GM23248 (cell line): ENCODE data around the gene NOL3. TPM values are rescaled to one million over a fixed set of nuclear protein-coding genes. Genes with fewer than 3 reads are reported as not detected.
A peak's percentile ranks its signal among the peaks of the same experiment; 100 is the strongest.

ENCODE experiments used
- DNase-seq: peaks from one replicate; pipeline ENCODE4 v3.0.0-alpha.2; 2015
- H2AFZ ChIP-seq: fragments of 200-600 bp; sonication (generic); 2 replicates; pipeline ENCODE4 v1.6.1; 2016; ENCODE audit warnings: antibody characterized with exemption
- H3F3A ChIP-seq: fragments of 200-600 bp; sonication (generic); 2 replicates; pipeline ENCODE4 v1.6.1; 2016; ENCODE audit warnings: mild to moderate bottlenecking, antibody characterized with exemption, mixed run types; ENCODE audit not compliant: insufficient read depth
- H3K27ac ChIP-seq: fragments of 200-600 bp; sonication (generic); 2 replicates; pipeline ENCODE4 v1.5.1; 2016; ENCODE audit warnings: mild to moderate bottlenecking
- H3K27me3 ChIP-seq: fragments of 200-600 bp; sonication (generic); replicated peaks from 2 replicates; pipeline ENCODE4 v1.6.1; 2016; ENCODE audit warnings: mild to moderate bottlenecking; ENCODE audit not compliant: insufficient read depth
- H3K36me3 ChIP-seq: fragments of 200-600 bp; sonication (generic); 2 replicates; pipeline ENCODE4 v1.6.1; 2016; ENCODE audit warnings: low read depth, mild to moderate bottlenecking
- H3K4me1 ChIP-seq: fragments of 200-600 bp; sonication (generic); 2 replicates; pipeline ENCODE4 v1.6.1; 2016; ENCODE audit warnings: mild to moderate bottlenecking; ENCODE audit not compliant: insufficient read depth
- H3K4me2 ChIP-seq: fragments of 200-600 bp; sonication (generic); one replicate; pipeline ENCODE4 v1.6.1; 2016; ENCODE audit warnings: mild to moderate bottlenecking; ENCODE audit not compliant: unreplicated experiment
- H3K4me3 ChIP-seq: fragments of 200-600 bp; sonication (generic); 2 replicates; pipeline ENCODE4 v1.5.1; 2016; ENCODE audit warnings: mild to moderate bottlenecking
- H3K79me2 ChIP-seq: fragments of 200-600 bp; sonication (generic); 2 replicates; pipeline ENCODE4 v1.6.1; 2016; ENCODE audit warnings: mild to moderate bottlenecking; ENCODE audit not compliant: insufficient read depth
- H3K9ac ChIP-seq: fragments of 200-600 bp; sonication (generic); 2 replicates; pipeline ENCODE4 v1.6.1; 2016; ENCODE audit warnings: mild to moderate bottlenecking
- H3K9me2 ChIP-seq: fragments of 200-600 bp; sonication (generic); 2 replicates; pipeline ENCODE4 v1.6.1; 2016; ENCODE audit warnings: mixed run types, mild to moderate bottlenecking, moderate library complexity; ENCODE audit not compliant: insufficient read depth
- H3K9me3 ChIP-seq: fragments of 200-600 bp; sonication (generic); one replicate; pipeline ENCODE4 v1.6.1; 2017; ENCODE audit warnings: low read depth
- H4K20me1 ChIP-seq: fragments of 200-600 bp; sonication (generic); 2 replicates; pipeline ENCODE4 v1.6.0; 2016; ENCODE audit not compliant: insufficient read depth
- EZH2 ChIP-seq: fragments of 200-600 bp; sonication (generic); IDR thresholded peaks from 2 replicates; pipeline ENCODE4 v1.6.1; 2018; ENCODE audit warnings: antibody characterized with exemption, mild to moderate bottlenecking; ENCODE audit not compliant: insufficient read depth, poor library complexity, severe bottlenecking
- EZH2phosphoT487 ChIP-seq: fragments of 200-600 bp; sonication (generic); IDR thresholded peaks from 2 replicates; pipeline ENCODE4 v1.6.1; 2018; ENCODE audit warnings: antibody characterized with exemption, moderate library complexity, mild to moderate bottlenecking, low read depth; ENCODE audit not compliant: insufficient read depth
- WGBS, 2 experiments: methylation state at CpG; one replicate each; pipeline ENCODE4 v1.1.6; 2015 to 2017; ENCODE audit warnings: low lambda C conversion rate in 2 of 2, low coverage in 1 of 2; ENCODE audit errors: missing lambda C conversion rate in 2 of 2; 5-methylcytosine and 5-hydroxymethylcytosine counted together
- in situ Hi-C: fragments of 300-500 bp; cut with MboI; formaldehyde crosslinking; loops from 2 replicates; pipeline ENCODE4 v1.15.0; 2020
- microRNA counts: library from miRNA; unstranded; fragments of <30 nt; microRNA quantifications from one replicate; lab custom pipeline; 2016
- microRNA-seq: library from miRNA; unstranded; fragments of <30 nt; microRNA quantifications from one replicate; pipeline ENCODE4, GENCODE V29; 2016; ENCODE audit warnings: borderline number of aligned reads
- polyA plus RNA-seq: library from polyadenylated mRNA; unstranded; fragments of >200 nt; fragmentation: Nextera tagmentation; extraction: Ambion mirVana; gene quantifications from 2 replicates; pipeline ENCODE4 v1.2.1, GENCODE V29; 2016
- small RNA-seq: library from RNA; depleted of rRNA; stranded (forward); fragments of <200 nt; gene quantifications from one replicate; pipeline ENCODE3, GENCODE V24; 2014; ENCODE audit warnings: low read depth, low replicate concordance
- total RNA-seq: library from RNA; depleted of rRNA; stranded (reverse); fragments of >200 nt; shearing (Covaris generic); gene quantifications from 2 replicates; pipeline ENCODE4 v1.2.3, GENCODE V29; 2014; rRNA removed

Gene NOL3
- total and polyA plus RNA-seq, 2 experiments from 2014 or later, result 20.3 to 31.0 TPM

DNA sequence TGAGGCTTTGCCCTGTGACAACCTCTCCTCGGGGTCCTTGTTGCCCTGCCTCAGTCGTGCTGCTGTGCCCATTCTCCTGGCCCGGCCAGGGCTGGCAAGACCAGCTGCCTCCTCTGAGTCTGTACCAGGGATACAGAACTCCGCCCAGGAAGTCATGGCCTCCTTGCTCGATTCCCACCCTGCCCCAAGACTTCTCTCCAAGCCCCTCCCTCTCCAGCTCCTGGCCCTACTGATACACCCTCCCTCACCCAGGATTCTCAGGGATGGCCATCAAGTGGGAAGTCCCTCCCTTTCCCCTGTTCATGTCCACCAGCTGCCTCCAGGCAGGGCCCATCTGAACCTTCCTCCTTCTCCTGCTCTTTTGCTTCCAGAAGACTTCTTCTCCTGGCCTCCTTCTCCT lies 45.4 kb downstream of the NOL3 start:
- in situ Hi-C loops, result no loop called here
- WGBS, 2 experiments, result 69 to 71% methylated on average over 4 to 5 of the region's 5 CpGs

DNA sequence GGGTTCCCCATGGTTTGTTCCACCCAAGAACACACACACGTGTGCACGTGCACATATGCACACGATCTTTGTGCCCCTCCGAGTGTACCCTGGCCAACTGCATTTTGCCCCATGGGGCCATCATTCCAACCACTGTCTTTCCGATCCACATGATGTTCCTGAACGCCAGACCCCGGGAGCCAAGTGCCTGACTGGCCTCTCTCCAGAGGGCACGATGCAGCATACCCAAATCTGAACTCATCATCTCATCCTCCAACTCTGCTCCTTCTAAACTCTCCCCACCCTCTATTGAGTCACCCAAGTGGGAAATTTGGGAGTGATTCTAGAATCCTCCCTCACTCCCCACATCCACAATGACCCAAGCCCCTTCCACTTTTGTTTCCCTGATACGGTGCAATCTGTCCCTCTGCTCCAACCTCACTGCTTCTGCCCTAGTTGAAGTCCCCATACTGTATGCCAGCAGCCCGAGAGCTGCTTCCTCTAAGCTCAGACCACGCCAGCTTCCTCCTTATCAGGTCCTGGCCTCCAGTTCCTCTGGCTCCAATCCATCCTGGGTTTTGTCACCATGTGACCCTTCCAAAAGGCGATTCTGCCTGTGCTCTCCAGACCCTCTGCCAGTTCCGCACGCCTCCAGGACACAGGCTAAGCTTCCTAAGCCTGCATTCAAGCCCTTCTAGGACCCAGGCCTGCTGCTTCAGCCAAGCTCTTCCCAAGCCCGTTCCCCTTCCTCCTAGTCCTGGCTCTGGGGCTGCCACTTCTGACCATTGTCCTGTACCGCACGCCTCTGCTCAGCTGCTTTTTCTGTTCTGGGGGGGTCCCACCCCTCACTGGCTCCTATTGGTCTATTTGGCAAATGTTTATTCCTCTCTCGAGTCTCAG lies 46.5 kb downstream of the NOL3 start:
- Histone ChIP-seq H3K4me1 (no peaks in the 10 kb centered on the region), H3K27ac (no peak overlapping the region), H3K36me3 (no peaks in the 10 kb centered on the region), H4K20me1 (no peaks in the 10 kb centered on the region), H3K9ac (no peak overlapping the region), H3K9me2 (no peaks in the 10 kb centered on the region), H3F3A (no peaks in the 10 kb centered on the region), H3K27me3 (no peaks in the 10 kb centered on the region), H3K4me2 (no peak overlapping the region), H3K79me2 (no peaks in the 10 kb centered on the region), H3K9me3 (no peaks in the 10 kb centered on the region), H3K4me3 (no peak overlapping the region), H2AFZ (no peak overlapping the region)
- TF ChIP-seq EZH2phosphoT487 (no peak), EZH2 (no peak)
- 86 to 89% methylated on average over 18 of the region's 18 CpGs for WGBS, 2 experiments
- peak; percentile 22 for DNase-seq
- in situ Hi-C loops, result no loop called here

More for the DNA sequence above, 45.4 kb downstream of the NOL3 start:
- H3K79me2 ChIP-seq, result no peaks in the 10 kb centered on the region
- TF ChIP-seq EZH2phosphoT487, result no peak
- no peak for TF ChIP-seq EZH2
- no peak overlapping the region for H2AFZ ChIP-seq
- H3K4me1 ChIP-seq, result no peaks in the 10 kb centered on the region
- H3K9me3 ChIP-seq, result no peaks in the 10 kb centered on the region
- H3K36me3 ChIP-seq, result no peaks in the 10 kb centered on the region
- no peak for DNase-seq
- no peak overlapping the region for H3K9ac ChIP-seq
- H3K9me2 ChIP-seq, result no peaks in the 10 kb centered on the region
- no peaks in the 10 kb centered on the region for H3F3A ChIP-seq
- H3K4me3 ChIP-seq, result no peak overlapping the region
- H3K27ac ChIP-seq, result no peak overlapping the region
- no peaks in the 10 kb centered on the region for H3K27me3 ChIP-seq
- H4K20me1 ChIP-seq, result no peaks in the 10 kb centered on the region
- H3K4me2 ChIP-seq, result no peak overlapping the region

DNA sequence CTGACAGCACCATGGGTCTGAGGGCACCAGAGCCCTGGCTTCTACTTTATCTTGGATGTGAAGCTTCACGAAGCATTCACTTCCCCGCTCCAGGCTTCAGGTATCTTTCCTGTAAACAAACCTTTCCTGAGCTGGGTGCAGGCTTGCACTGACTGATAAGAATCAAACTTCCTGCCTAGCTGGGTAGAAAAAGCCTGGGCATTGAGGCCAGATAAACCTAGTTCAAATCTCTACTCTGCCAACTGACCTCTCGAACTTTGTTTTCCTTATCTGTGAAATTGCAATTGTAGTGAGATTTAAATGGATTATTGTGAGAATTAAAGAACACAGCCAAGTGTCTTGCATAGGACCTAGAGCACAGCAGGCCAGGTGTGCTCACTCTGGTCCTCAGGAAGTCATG lies 53.7 kb downstream of the NOL3 start:
- H2AFZ ChIP-seq, result no peak overlapping the region
- H3K9me3 ChIP-seq, result no peaks in the 10 kb centered on the region
- DNase-seq, result no peak
- no peaks in the 10 kb centered on the region for H4K20me1 ChIP-seq
- WGBS, 2 experiments, result 30 to 41% methylated on average over 3 of the region's 3 CpGs
- no peak overlapping the region for H3K4me3 ChIP-seq
- H3K4me1 ChIP-seq, result peaks cover 14% of the 10 kb centered on the region
- H3K36me3 ChIP-seq, result peaks cover 5% of the 10 kb centered on the region; the same call in 1 of the 2 replicates
- H3K27ac ChIP-seq, result no peak overlapping the region
- no peaks in the 10 kb centered on the region for H3K27me3 ChIP-seq
- H3K4me2 ChIP-seq, result no peak overlapping the region
- peaks cover 36% of the 10 kb centered on the region for H3K79me2 ChIP-seq
- H3K9me2 ChIP-seq, result no peaks in the 10 kb centered on the region
- TF ChIP-seq EZH2 (no peak), EZH2phosphoT487 (no peak)
- in situ Hi-C loops, result no loop called here
- no peak overlapping the region for H3K9ac ChIP-seq
- H3F3A ChIP-seq, result no peaks in the 10 kb centered on the region

MicroRNAs within 50 kb of the gene (microRNA counts, 767-probe panel; counts per million panel counts)
- 447 counts per million, percentile 86 among the panel's probes with 10 or more counts for microRNA hsa-miR-328 (lab: Ali Mortazavi, UCI)

Small RNA genes within 50 kb of the gene (microRNA-seq; reads per million reads assigned to microRNA genes)
- gene MIR328, result 264 reads per million, percentile 62 among the genes with 10 or more reads in this experiment

Small RNA genes within 50 kb of the gene (small RNA-seq; reads per million reads assigned to genes)
- gene MIR328, result not detected

Other genes with a start within 250 kb of the NOL3 start
- gene RRAD, start 245.0 kb upstream of the NOL3 start, total RNA-seq, result 0.22 and 1.1 TPM in 2 replicates
- gene RRAD, start 245.0 kb upstream of the NOL3 start, polyA plus RNA-seq, result 0.70 and 0.76 TPM in 2 replicates
- gene CIAO2B, start 236.1 kb upstream of the NOL3 start, total RNA-seq, result 76.1 and 111 TPM in 2 replicates
- gene CIAO2B, start 236.1 kb upstream of the NOL3 start, polyA plus RNA-seq, result 173 and 182 TPM in 2 replicates
- 32.3 and 46.8 TPM in 2 replicates for gene CES2, start 235.0 kb upstream of the NOL3 start, total RNA-seq
- 33.9 and 37.6 TPM in 2 replicates for gene CES2, start 235.0 kb upstream of the NOL3 start, polyA plus RNA-seq
- not detected in 2 replicates for gene CES3, start 209.3 kb upstream of the NOL3 start, total RNA-seq
- gene CES3, start 209.3 kb upstream of the NOL3 start, polyA plus RNA-seq, result not detected in 2 replicates
- 4.6 and 5.0 TPM in 2 replicates for gene CES4A, start 181.9 kb upstream of the NOL3 start, total RNA-seq
- 2.6 and 4.5 TPM in 2 replicates for gene CES4A, start 181.9 kb upstream of the NOL3 start, polyA plus RNA-seq
- gene CBFB, start 141.4 kb upstream of the NOL3 start, total RNA-seq, result 53.3 and 63.2 TPM in 2 replicates
- 52.3 and 56.1 TPM in 2 replicates for gene CBFB, start 141.4 kb upstream of the NOL3 start, polyA plus RNA-seq
- gene PHAF1, start 60.6 kb upstream of the NOL3 start, total RNA-seq, result 22.3 and 24.4 TPM in 2 replicates
- gene PHAF1, start 60.6 kb upstream of the NOL3 start, polyA plus RNA-seq, result 14.3 and 15.2 TPM in 2 replicates
- 73.2 and 88.0 TPM in 2 replicates for gene B3GNT9, start 19.5 kb upstream of the NOL3 start, total RNA-seq
- 24.3 and 24.8 TPM in 2 replicates for gene B3GNT9, start 19.5 kb upstream of the NOL3 start, polyA plus RNA-seq
- gene TRADD, start 10.6 kb upstream of the NOL3 start, total RNA-seq, result 44.6 and 46.2 TPM in 2 replicates
- 25.9 and 28.1 TPM in 2 replicates for gene TRADD, start 10.6 kb upstream of the NOL3 start, polyA plus RNA-seq
- gene FBXL8, start 10.6 kb upstream of the NOL3 start, total RNA-seq, result 22.5 and 24.0 TPM in 2 replicates
- gene FBXL8, start 10.6 kb upstream of the NOL3 start, polyA plus RNA-seq, result 9.8 and 10.3 TPM in 2 replicates
- gene HSF4, start 5.8 kb upstream of the NOL3 start, total RNA-seq, result 6.4 and 10.8 TPM in 2 replicates
- gene HSF4, start 5.8 kb upstream of the NOL3 start, polyA plus RNA-seq, result 1.8 and 3.0 TPM in 2 replicates
- gene MATCAP1, start 13.4 kb downstream of the NOL3 start, total RNA-seq, result 6.4 and 19.0 TPM in 2 replicates
- gene MATCAP1, start 13.4 kb downstream of the NOL3 start, polyA plus RNA-seq, result 3.4 and 3.8 TPM in 2 replicates
- gene EXOC3L1, start 19.6 kb downstream of the NOL3 start, total RNA-seq, result not detected in 2 replicates
- 0.28 and 0.53 TPM in 2 replicates for gene EXOC3L1, start 19.6 kb downstream of the NOL3 start, polyA plus RNA-seq
- gene E2F4, start 21.6 kb downstream of the NOL3 start, total RNA-seq, result 82.0 and 88.9 TPM in 2 replicates
- 46.5 and 50.0 TPM in 2 replicates for gene E2F4, start 21.6 kb downstream of the NOL3 start, polyA plus RNA-seq
- gene ELMO3, start 28.6 kb downstream of the NOL3 start, total RNA-seq, result 1.5 and 1.6 TPM in 2 replicates
- gene ELMO3, start 28.6 kb downstream of the NOL3 start, polyA plus RNA-seq, result 0.10 TPM in 1 of 2 replicates, not detected in the other
- gene TMEM208, start 56.6 kb downstream of the NOL3 start, total RNA-seq, result 24.9 and 53.8 TPM in 2 replicates
- 97.0 and 98.0 TPM in 2 replicates for gene TMEM208, start 56.6 kb downstream of the NOL3 start, polyA plus RNA-seq
- 14.9 and 24.2 TPM in 2 replicates for gene FHOD1, start 76.9 kb downstream of the NOL3 start, total RNA-seq
- 7.7 and 9.3 TPM in 2 replicates for gene FHOD1, start 76.9 kb downstream of the NOL3 start, polyA plus RNA-seq
- 2.2 and 2.7 TPM in 2 replicates for gene SLC9A5, start 78.4 kb downstream of the NOL3 start, total RNA-seq
- 2.5 and 2.6 TPM in 2 replicates for gene SLC9A5, start 78.4 kb downstream of the NOL3 start, polyA plus RNA-seq
- 24.2 and 38.8 TPM in 2 replicates for gene PLEKHG4, start 109.0 kb downstream of the NOL3 start, total RNA-seq
- 10.4 and 12.5 TPM in 2 replicates for gene PLEKHG4, start 109.0 kb downstream of the NOL3 start, polyA plus RNA-seq
- gene KCTD19, start 156.2 kb downstream of the NOL3 start, total RNA-seq, result not detected in 2 replicates
- not detected in 2 replicates for gene KCTD19, start 156.2 kb downstream of the NOL3 start, polyA plus RNA-seq
- not detected in 2 replicates for gene LRRC36, start 156.3 kb downstream of the NOL3 start, total RNA-seq
- not detected in 2 replicates for gene LRRC36, start 156.3 kb downstream of the NOL3 start, polyA plus RNA-seq
- gene TPPP3, start 223.0 kb downstream of the NOL3 start, total RNA-seq, result not detected in 2 replicates
- 1.9 and 2.1 TPM in 2 replicates for gene TPPP3, start 223.0 kb downstream of the NOL3 start, polyA plus RNA-seq
- 9.6 and 10.9 TPM in 2 replicates for gene ZDHHC1, start 245.9 kb downstream of the NOL3 start, total RNA-seq
- gene ZDHHC1, start 245.9 kb downstream of the NOL3 start, polyA plus RNA-seq, result 9.2 and 9.6 TPM in 2 replicates